ENCODE results near the gene RNU6-7. TPM values are rescaled to one million over a fixed set of nuclear protein-coding genes. Genes with fewer than 3 reads are reported as not detected.

The RNU6-7 gene
- total RNA-seq, 2 donors from 2014 or later = not detected

- no peak for DNase-seq (ENCODE audit: low spot score)
- TF ChIP-seq CTCF (IDR thresholded peaks at IDR 0.05) (no peak), POLR2A (IDR thresholded peaks at IDR 0.05) (no peak)
- intact Hi-C loops (cut with DNase I) = no loop called here
- Histone ChIP-seq H3K9me3 (no peaks in the 10 kb centered on the region), H3K27me3 (replicated peaks; ENCODE audit: insufficient read depth) (no peaks in the 10 kb centered on the region), H3K36me3 (no peaks in the 10 kb centered on the region), H3K4me3 (no peak overlapping the region), H3K27ac (no peak overlapping the region), H3K4me1 (replicated peaks) (no peaks in the 10 kb centered on the region)
- 66% methylated on average over 3 of the region's 3 CpGs for WGBS
Observed at GRCh38 chr14:32190673-32191072, 11.2 kb upstream of the RNU6-7 start.

- H3K27me3 ChIP-seq (replicated peaks; ENCODE audit: insufficient read depth) = no peaks in the 10 kb centered on the region
- DNase-seq (ENCODE audit: low spot score) = no peak
- no peak overlapping the region for H3K27ac ChIP-seq
- H3K36me3 ChIP-seq = no peaks in the 10 kb centered on the region
- H3K9me3 ChIP-seq = no peaks in the 10 kb centered on the region
- H3K4me3 ChIP-seq = no peak overlapping the region
- intact Hi-C loops (cut with DNase I) = no loop called here
- no peaks in the 10 kb centered on the region for H3K4me1 ChIP-seq (replicated peaks)
- no peak for TF ChIP-seq POLR2A (IDR thresholded peaks at IDR 0.05)
- no peak for TF ChIP-seq POLR2AphosphoS5 (IDR thresholded peaks at IDR 0.05)
- no peak for TF ChIP-seq CTCF (IDR thresholded peaks at IDR 0.05)
- WGBS = 78% methylated on average over 2 of the region's 2 CpGs
Observed at GRCh38 chr14:32192712-32193373, 9.0 kb upstream of the RNU6-7 start.

- intact Hi-C loops (cut with DNase I) = no loop called here
- Histone ChIP-seq H3K27ac (no peak overlapping the region), H3K36me3 (no peaks in the 10 kb centered on the region), H3K4me3 (no peak overlapping the region), H3K27me3 (replicated peaks; ENCODE audit: insufficient read depth) (no peaks in the 10 kb centered on the region), H3K4me1 (replicated peaks) (no peaks in the 10 kb centered on the region), H3K9me3 (no peaks in the 10 kb centered on the region)
- WGBS = 89% methylated on average over 2 of the region's 2 CpGs
- TF ChIP-seq POLR2A (IDR thresholded peaks at IDR 0.05) (no peak), CTCF (IDR thresholded peaks at IDR 0.05) (no peak), POLR2AphosphoS5 (IDR thresholded peaks at IDR 0.05) (no peak)
- DNase-seq (ENCODE audit: low spot score) = no peak
Observed at GRCh38 chr14:32193532-32193931, 8.3 kb upstream of the RNU6-7 start.

GRCh38 chr14:32195636-32196035, 6.2 kb upstream of the RNU6-7 start:
- Histone ChIP-seq H3K27me3 (replicated peaks; ENCODE audit: insufficient read depth) (no peaks in the 10 kb centered on the region), H3K27ac (no peak overlapping the region), H3K36me3 (no peaks in the 10 kb centered on the region), H3K4me3 (no peak overlapping the region), H3K4me1 (replicated peaks) (no peaks in the 10 kb centered on the region), H3K9me3 (no peaks in the 10 kb centered on the region)
- DNase-seq (ENCODE audit: low spot score) = no peak
- 68% methylated on average over 1 of the region's 1 CpG for WGBS
- intact Hi-C loops (cut with DNase I) = no loop called here
- TF ChIP-seq POLR2AphosphoS5 (IDR thresholded peaks at IDR 0.05) (no peak), POLR2A (IDR thresholded peaks at IDR 0.05) (no peak), CTCF (IDR thresholded peaks at IDR 0.05) (no peak)

GRCh38 chr14:32197919-32198318, 3.9 kb upstream of the RNU6-7 start:
- Histone ChIP-seq H3K4me1 (replicated peaks) (no peaks in the 10 kb centered on the region), H3K9me3 (no peaks in the 10 kb centered on the region), H3K27ac (no peak overlapping the region), H3K27me3 (replicated peaks; ENCODE audit: insufficient read depth) (no peaks in the 10 kb centered on the region), H3K4me3 (no peak overlapping the region), H3K36me3 (no peaks in the 10 kb centered on the region)
- peak; percentile 19 for DNase-seq (ENCODE audit: low spot score)
- intact Hi-C loops (cut with DNase I) = no loop called here
- TF ChIP-seq POLR2AphosphoS5 (IDR thresholded peaks at IDR 0.05) (peak; percentile 38), POLR2A (IDR thresholded peaks at IDR 0.05) (no peak)
- WGBS = 48% methylated on average over 1 of the region's 1 CpG

Measured in prostate gland (tissue), 2 donors.